GM21515 (cell line): ENCODE results near the gene NEB.
A peak's percentile ranks its signal among the peaks of the same experiment; 100 is the strongest.
"Not testable (repeated sequence)": the region's sequence is repeated elsewhere in the genome, so short reads cannot be mapped to it uniquely, and the experiment has no call there.

Experiments used
- ATAC-seq: cut with Tn5 transposase; IDR thresholded peaks from one replicate; pipeline ENCODE4 v1.9.1; 2021; ENCODE audit not compliant: unreplicated experiment

The NEB gene

GRCh38 chr2:151760139-151760650 lies 25.9 kb upstream of the NEB start:
- ATAC-seq, result no peak

- no peak for ATAC-seq
Measured at GRCh38 chr2:151758744-151759143, 24.5 kb upstream of the NEB start.

GRCh38 chr2:151757861-151758260 lies 23.6 kb upstream of the NEB start:
- no peak for ATAC-seq

GRCh38 chr2:151756820-151757219 lies 22.5 kb upstream of the NEB start:
- no peak for ATAC-seq

GRCh38 chr2:151754253-151754897 lies 20.1 kb upstream of the NEB start:
- ATAC-seq, result no peak

- ATAC-seq, result no peak
Measured at GRCh38 chr2:151753540-151753939, 19.3 kb upstream of the NEB start.

GRCh38 chr2:151745261-151745660 lies 11.0 kb upstream of the NEB start:
- ATAC-seq, result not testable (repeated sequence)

- ATAC-seq, result peak; percentile 63
Measured at GRCh38 chr2:151730262-151730975, 3.9 kb downstream of the NEB start.

- ATAC-seq, result peak; percentile 29
Measured at GRCh38 chr2:151729837-151730236, 4.4 kb downstream of the NEB start.

GRCh38 chr2:151729415-151729811 lies 4.9 kb downstream of the NEB start:
- ATAC-seq, result no peak

- ATAC-seq, result no peak
Measured at GRCh38 chr2:151728804-151729414, 5.4 kb downstream of the NEB start.

GRCh38 chr2:151727593-151728552 lies 6.4 kb downstream of the NEB start:
- ATAC-seq, result no peak

- ATAC-seq, result no peak
Measured at GRCh38 chr2:151721161-151721560, 13.1 kb downstream of the NEB start.

GRCh38 chr2:151720521-151720920 lies 13.8 kb downstream of the NEB start:
- ATAC-seq, result no peak

- ATAC-seq, result no peak
Measured at GRCh38 chr2:151718796-151719195, 15.5 kb downstream of the NEB start.

- no peak for ATAC-seq
Measured at GRCh38 chr2:151718247-151718646, 16.0 kb downstream of the NEB start.

GRCh38 chr2:151716721-151717120 lies 17.6 kb downstream of the NEB start:
- no peak for ATAC-seq

- ATAC-seq, result no peak
Measured at GRCh38 chr2:151713291-151713903, 20.9 kb downstream of the NEB start.

- ATAC-seq, result no peak
Measured at GRCh38 chr2:151711025-151711424, 23.3 kb downstream of the NEB start.

- ATAC-seq, result no peak
Measured at GRCh38 chr2:151708788-151709187, 25.5 kb downstream of the NEB start.

- no peak for ATAC-seq
Measured at GRCh38 chr2:151707857-151708256, 26.4 kb downstream of the NEB start.
